GM23248 (cell line): ENCODE measurements around the gene THAP4.

Experiments
- EZH2 ChIP-seq: fragments of 200-600 bp; sonication (generic); IDR thresholded peaks from 2 replicates; pipeline ENCODE4 v1.6.1; 2018; ENCODE audit warnings: antibody characterized with exemption, mild to moderate bottlenecking; ENCODE audit not compliant: insufficient read depth, poor library complexity, severe bottlenecking
- EZH2phosphoT487 ChIP-seq: fragments of 200-600 bp; sonication (generic); IDR thresholded peaks from 2 replicates; pipeline ENCODE4 v1.6.1; 2018; ENCODE audit warnings: antibody characterized with exemption, moderate library complexity, mild to moderate bottlenecking, low read depth; ENCODE audit not compliant: insufficient read depth

DNA sequence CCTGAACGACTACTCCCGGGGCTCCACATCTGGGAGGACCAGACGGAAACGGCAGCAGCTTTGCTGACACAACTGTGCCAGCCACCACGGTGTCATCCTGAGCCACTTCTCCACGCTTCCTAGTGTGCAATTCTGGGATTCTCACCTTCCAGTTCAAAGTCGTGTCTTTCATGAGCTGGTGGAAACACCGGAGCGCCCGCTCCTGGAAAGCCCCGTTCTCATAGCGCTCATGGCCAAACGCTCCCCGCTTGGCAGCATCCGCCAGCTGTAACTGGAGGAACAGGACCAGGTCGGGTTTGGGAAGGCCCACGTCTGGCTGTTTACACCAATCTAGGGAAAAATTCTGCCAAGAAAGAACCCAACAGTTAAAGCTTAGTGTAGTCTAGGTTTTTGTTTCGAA lies 41.3 kb upstream of the THAP4 start:
- TF ChIP-seq EZH2 (no peak), EZH2phosphoT487 (no peak)
